Progenitor cell of endocrine pancreas (in vitro differentiated cells): ENCODE data around the gene CGGBP1. TPM values are rescaled to one million over a fixed set of nuclear protein-coding genes. Genes with fewer than 3 reads are reported as not detected.
A peak's percentile ranks its signal among the peaks of the same experiment; 100 is the strongest.

Experiments
- DNase-seq: peaks from one replicate; pipeline ENCODE4 v3.0.0; 2021; ENCODE audit warnings: low spot score; ENCODE audit not compliant: unreplicated experiment
- H3K27ac Mint-ChIP-seq: 2 replicates; pipeline ENCODE4 v1.8.0; 2021; ENCODE audit warnings: mild to moderate bottlenecking, moderate library complexity, mixed read lengths
- H3K27me3 Mint-ChIP-seq: 2 replicates; pipeline ENCODE4 v1.8.0; 2021; ENCODE audit warnings: mixed read lengths
- H3K36me3 Mint-ChIP-seq: 2 replicates; pipeline ENCODE4 v1.8.0; 2022; ENCODE audit warnings: mixed read lengths; ENCODE audit not compliant: insufficient read depth
- H3K4me1 Mint-ChIP-seq: 2 replicates; pipeline ENCODE4 v1.8.0; 2021; ENCODE audit warnings: low read depth, mixed read lengths
- H3K4me3 Mint-ChIP-seq: 2 replicates; pipeline ENCODE4 v1.8.0; 2021; ENCODE audit warnings: low read depth, mild to moderate bottlenecking, moderate library complexity, mixed read lengths
- H3K9me3 Mint-ChIP-seq: 2 replicates; pipeline ENCODE4 v1.8.0; 2021; ENCODE audit warnings: low read depth, mixed read lengths
- total RNA-seq: library from RNA; stranded (reverse); gene quantifications from 2 replicates; pipeline ENCODE4 v1.2.1, GENCODE V29; 2021
- TF ChIP-seq, protein P1 (sequence below): fragments of 200-600 bp; sonication (generic); IDR thresholded peaks from one replicate; pipeline ENCODE4 v1.5.0; 2021; ENCODE audit warnings: antibody characterized with exemption, mild to moderate bottlenecking; ENCODE audit not compliant: unreplicated experiment

CGGBP1 gene
- total RNA-seq, 1 donor from 2014 or later, result 96.3 TPM

DNA sequence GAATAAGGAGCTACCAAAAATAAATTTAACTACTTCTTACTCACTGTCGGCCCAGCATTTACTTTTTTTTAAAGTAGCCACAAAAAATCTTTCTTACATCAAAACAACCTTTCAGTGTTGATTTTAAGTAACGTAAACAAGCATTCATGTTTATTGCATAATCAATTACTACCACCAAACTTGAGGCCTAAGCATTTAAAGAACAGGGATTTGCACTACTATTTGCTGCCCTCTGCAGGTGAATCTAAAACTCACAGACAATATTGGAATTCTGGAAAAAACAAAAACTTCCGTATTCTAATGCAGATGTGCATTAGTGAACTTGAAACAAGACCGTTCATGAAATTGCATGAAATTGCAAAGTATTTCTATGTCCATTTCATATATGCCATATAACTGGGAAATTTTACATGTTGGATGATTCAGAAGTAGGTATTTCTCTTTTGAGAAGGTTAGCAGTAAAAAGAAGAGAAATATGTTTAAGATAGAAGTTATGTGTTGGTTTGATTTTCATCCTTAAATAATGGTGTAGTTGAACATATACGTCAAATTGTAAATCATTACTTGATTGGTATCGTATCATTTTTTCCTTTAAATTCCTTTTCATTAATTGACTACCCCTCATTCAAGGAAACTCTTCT lies 55.6 kb downstream of the CGGBP1 start:
- H3K9me3 Mint-ChIP-seq, result no peaks in the 10 kb centered on the region
- H3K4me1 Mint-ChIP-seq, result peaks cover 3% of the 10 kb centered on the region
- TF ChIP-seq, protein P1, sequence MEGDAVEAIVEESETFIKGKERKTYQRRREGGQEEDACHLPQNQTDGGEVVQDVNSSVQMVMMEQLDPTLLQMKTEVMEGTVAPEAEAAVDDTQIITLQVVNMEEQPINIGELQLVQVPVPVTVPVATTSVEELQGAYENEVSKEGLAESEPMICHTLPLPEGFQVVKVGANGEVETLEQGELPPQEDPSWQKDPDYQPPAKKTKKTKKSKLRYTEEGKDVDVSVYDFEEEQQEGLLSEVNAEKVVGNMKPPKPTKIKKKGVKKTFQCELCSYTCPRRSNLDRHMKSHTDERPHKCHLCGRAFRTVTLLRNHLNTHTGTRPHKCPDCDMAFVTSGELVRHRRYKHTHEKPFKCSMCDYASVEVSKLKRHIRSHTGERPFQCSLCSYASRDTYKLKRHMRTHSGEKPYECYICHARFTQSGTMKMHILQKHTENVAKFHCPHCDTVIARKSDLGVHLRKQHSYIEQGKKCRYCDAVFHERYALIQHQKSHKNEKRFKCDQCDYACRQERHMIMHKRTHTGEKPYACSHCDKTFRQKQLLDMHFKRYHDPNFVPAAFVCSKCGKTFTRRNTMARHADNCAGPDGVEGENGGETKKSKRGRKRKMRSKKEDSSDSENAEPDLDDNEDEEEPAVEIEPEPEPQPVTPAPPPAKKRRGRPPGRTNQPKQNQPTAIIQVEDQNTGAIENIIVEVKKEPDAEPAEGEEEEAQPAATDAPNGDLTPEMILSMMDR, result peak; percentile 85
- H3K4me3 Mint-ChIP-seq, result no peak overlapping the region
- H3K36me3 Mint-ChIP-seq, result no peaks in the 10 kb centered on the region
- H3K27ac Mint-ChIP-seq, result peak overlapping the region; percentile 77
- no peaks in the 10 kb centered on the region for H3K27me3 Mint-ChIP-seq
- no peak for DNase-seq

DNA sequence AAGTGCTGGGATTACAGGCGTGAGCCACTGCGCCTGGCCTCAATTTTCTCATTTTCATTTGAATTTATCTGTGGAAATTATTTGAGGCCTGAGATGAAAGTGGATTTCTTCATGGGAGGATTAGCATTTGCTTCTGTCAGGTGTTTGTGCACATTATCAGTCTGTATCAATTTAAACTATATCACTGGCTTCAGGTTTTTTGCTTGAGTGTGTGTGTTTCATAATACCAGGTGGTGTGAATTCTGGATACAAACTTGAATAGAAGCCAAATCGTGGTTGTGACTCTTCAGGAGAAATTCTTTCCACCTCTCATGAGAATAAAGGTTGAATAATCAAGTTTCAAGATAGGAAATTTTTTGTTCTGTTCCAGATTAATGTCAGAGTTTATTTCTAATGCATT lies 56.4 kb downstream of the CGGBP1 start:
- no peaks in the 10 kb centered on the region for H3K9me3 Mint-ChIP-seq
- H3K36me3 Mint-ChIP-seq, result no peaks in the 10 kb centered on the region
- no peak for DNase-seq
- TF ChIP-seq, protein P1, result no peak
- no peak overlapping the region for H3K27ac Mint-ChIP-seq
- peaks cover 4% of the 10 kb centered on the region for H3K4me1 Mint-ChIP-seq
- H3K27me3 Mint-ChIP-seq, result no peaks in the 10 kb centered on the region
- H3K4me3 Mint-ChIP-seq, result no peak overlapping the region

Other genes with a start within 250 kb of the CGGBP1 start
- 8.0 and 9.9 TPM in 2 replicates for gene ZNF654, start 250 bp upstream of the CGGBP1 start, total RNA-seq
- gene C3orf38, start 91.0 kb upstream of the CGGBP1 start, total RNA-seq, result 30.7 and 35.4 TPM in 2 replicates